PC-9 (cell line): ENCODE measurements around the gene SPDYC. TPM values are rescaled to one million over a fixed set of nuclear protein-coding genes. Genes with fewer than 3 reads are reported as not detected.

Experiments used
- BruUV-seq: library from RNA; stranded (reverse); fragments of 400-500 nt; replicated peaks from 2 replicates; lab custom pipeline; 2021; lab: Mats Ljungman, UMichigan
- CTCF ChIA-PET: fragments of 300-600 bp; sonication (Branson Sonifier 250); formaldehyde crosslinking; loops from one replicate; lab custom pipeline; 2022; ENCODE audit warnings: antibody characterized with exemption; lab: Charles Lee
- POLR2A ChIA-PET: fragments of 300-600 bp; sonication (Branson Sonifier 250); formaldehyde crosslinking; loops from one replicate; lab custom pipeline; 2022; ENCODE audit warnings: antibody characterized with exemption; ENCODE audit not compliant: unreplicated experiment; lab: Charles Lee
- DNase-seq, 2 experiments: peaks; one replicate each; pipeline versions ENCODE4 v3.0.0 to v3.0.0-alpha.2; 2015 to 2022; ENCODE audit warnings: mixed read lengths in 1 of 2
- H2AFZ ChIP-seq: fragments of 200-600 bp; sonication (generic); 2 replicates; pipeline ENCODE4 v1.8.1; 2017; ENCODE audit warnings: antibody characterized with exemption
- H3F3A ChIP-seq: fragments of 200-600 bp; sonication (generic); 2 replicates; pipeline ENCODE4 v1.8.1; 2017; ENCODE audit warnings: antibody characterized with exemption, mild to moderate bottlenecking, low read depth; ENCODE audit not compliant: insufficient read depth
- H3K27ac ChIP-seq: fragments of 200-600 bp; sonication (generic); 2 replicates; pipeline ENCODE4 v1.6.1; 2016; ENCODE audit warnings: mixed run types
- H3K27me3 ChIP-seq: fragments of 200-600 bp; sonication (generic); 2 replicates; pipeline ENCODE4 v1.6.1; 2016; ENCODE audit warnings: low read depth, mixed run types; ENCODE audit not compliant: insufficient read depth
- H3K36me3 ChIP-seq: fragments of 200-600 bp; sonication (generic); 2 replicates; pipeline ENCODE4 v1.6.1; 2016; ENCODE audit warnings: low read depth, mixed run types
- H3K4me1 ChIP-seq: fragments of 200-600 bp; sonication (generic); replicated peaks from 2 replicates; pipeline ENCODE4 v1.6.1; 2016; ENCODE audit warnings: mixed run types; ENCODE audit not compliant: insufficient read depth
- H3K4me2 ChIP-seq: fragments of 200-600 bp; sonication (generic); 2 replicates; pipeline ENCODE4 v1.6.1; 2017; ENCODE audit warnings: mixed run types
- H3K4me3 ChIP-seq: fragments of 200-600 bp; sonication (generic); 2 replicates; pipeline ENCODE4 v1.6.1; 2016; ENCODE audit warnings: mixed run types
- H3K79me2 ChIP-seq: fragments of 200-600 bp; sonication (generic); 2 replicates; pipeline ENCODE4 v1.6.1; 2017; ENCODE audit warnings: low read depth, mixed run types
- H3K9me2 ChIP-seq: fragments of 200-600 bp; sonication (generic); 2 replicates; pipeline ENCODE4 v1.8.1; 2017; ENCODE audit warnings: mild to moderate bottlenecking; ENCODE audit not compliant: insufficient read depth
- H3K9me3 ChIP-seq: fragments of 200-600 bp; sonication (generic); 2 replicates; pipeline ENCODE4 v1.8.1; 2016; ENCODE audit warnings: low read depth; ENCODE audit not compliant: insufficient read depth
- H4K20me1 ChIP-seq: fragments of 200-600 bp; sonication (generic); 2 replicates; pipeline ENCODE4 v1.8.1; 2017; ENCODE audit not compliant: insufficient read depth
- EZH2 ChIP-seq: fragments of 200-600 bp; sonication (generic); IDR thresholded peaks from 2 replicates; pipeline ENCODE4 v1.8.0; 2017; ENCODE audit warnings: antibody characterized with exemption, low read depth
- intact Hi-C: fragments of 100-400 bp; cut with micrococcal nuclease; formaldehyde crosslinking; loops from one replicate; pipeline ENCODE4 v1.10.0; 2022; ENCODE audit not compliant: unreplicated experiment
- total RNA-seq: library from RNA; stranded (reverse); gene quantifications from 2 replicates; pipeline ENCODE4 v1.2.3, GENCODE V29; 2021
- TF ChIP-seq, protein P1 (sequence below): fragments of 200-600 bp; sonication (generic); conservative IDR thresholded peaks from 2 replicates; pipeline ENCODE4 v1.6.1; 2017; ENCODE audit warnings: mixed run types, antibody characterized with exemption, mild to moderate bottlenecking, moderate library complexity

The SPDYC gene
- total RNA-seq, 1 experiment from 2014 or later, result not detected

DNA sequence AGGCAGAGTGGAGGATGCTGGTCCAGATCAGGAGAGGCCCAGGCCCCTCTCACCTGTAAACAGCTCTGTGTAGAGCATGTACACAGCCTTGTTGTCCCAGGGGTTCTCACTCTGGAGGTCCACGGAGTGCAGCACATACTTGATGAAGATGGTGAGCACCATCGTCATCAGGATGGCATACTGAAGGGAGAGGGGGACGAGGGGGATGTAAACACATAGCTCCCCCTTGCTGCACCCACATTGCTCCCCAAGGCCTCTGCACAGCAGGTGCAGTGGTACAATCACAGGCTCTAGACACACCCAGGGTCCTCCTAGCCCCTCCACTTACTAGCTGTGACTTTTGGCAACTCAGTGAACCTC, 38.6 kb upstream of the SPDYC start:
- TF ChIP-seq, protein P1, sequence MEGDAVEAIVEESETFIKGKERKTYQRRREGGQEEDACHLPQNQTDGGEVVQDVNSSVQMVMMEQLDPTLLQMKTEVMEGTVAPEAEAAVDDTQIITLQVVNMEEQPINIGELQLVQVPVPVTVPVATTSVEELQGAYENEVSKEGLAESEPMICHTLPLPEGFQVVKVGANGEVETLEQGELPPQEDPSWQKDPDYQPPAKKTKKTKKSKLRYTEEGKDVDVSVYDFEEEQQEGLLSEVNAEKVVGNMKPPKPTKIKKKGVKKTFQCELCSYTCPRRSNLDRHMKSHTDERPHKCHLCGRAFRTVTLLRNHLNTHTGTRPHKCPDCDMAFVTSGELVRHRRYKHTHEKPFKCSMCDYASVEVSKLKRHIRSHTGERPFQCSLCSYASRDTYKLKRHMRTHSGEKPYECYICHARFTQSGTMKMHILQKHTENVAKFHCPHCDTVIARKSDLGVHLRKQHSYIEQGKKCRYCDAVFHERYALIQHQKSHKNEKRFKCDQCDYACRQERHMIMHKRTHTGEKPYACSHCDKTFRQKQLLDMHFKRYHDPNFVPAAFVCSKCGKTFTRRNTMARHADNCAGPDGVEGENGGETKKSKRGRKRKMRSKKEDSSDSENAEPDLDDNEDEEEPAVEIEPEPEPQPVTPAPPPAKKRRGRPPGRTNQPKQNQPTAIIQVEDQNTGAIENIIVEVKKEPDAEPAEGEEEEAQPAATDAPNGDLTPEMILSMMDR, result no peak
- TF ChIP-seq EZH2, result no peak
- Histone ChIP-seq H3K4me1 (peaks cover 19% of the 10 kb centered on the region), H3K4me3 (no peak overlapping the region), H3K79me2 (peaks cover 35% of the 10 kb centered on the region), H3K36me3 (peaks cover 49% of the 10 kb centered on the region), H3K4me2 (no peak overlapping the region), H3K9me2 (no peaks in the 10 kb centered on the region), H3K27ac (no peak overlapping the region), H2AFZ (no peak overlapping the region), H4K20me1 (peaks cover 39% of the 10 kb centered on the region), H3K27me3 (no peaks in the 10 kb centered on the region), H3F3A (peaks cover 59% of the 10 kb centered on the region), H3K9me3 (no peaks in the 10 kb centered on the region)
- no peak for DNase-seq
- intact Hi-C loops, result no loop called here
- ChIA-PET CTCF (no interaction called here), POLR2A (no interaction called here)
- no TSS peak for BruUV-seq

DNA sequence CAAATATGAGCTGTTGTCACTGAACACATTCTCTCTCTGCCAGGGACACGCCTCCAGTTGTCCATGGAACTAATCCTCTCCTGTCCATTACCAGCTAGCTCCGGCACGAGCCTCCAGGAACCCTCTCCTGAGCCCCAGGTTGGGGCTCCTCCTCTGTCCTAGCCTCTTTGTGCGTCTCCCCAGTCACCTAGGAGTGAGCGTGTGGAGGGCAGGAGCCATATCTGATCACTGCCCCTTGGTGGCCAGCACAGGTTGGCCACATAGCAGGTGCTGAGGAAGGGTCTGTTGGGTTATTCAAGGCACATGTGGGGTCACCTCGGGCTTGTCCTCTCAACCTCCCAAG, 38.2 kb upstream of the SPDYC start:
- BruUV-seq, result no TSS peak
- Histone ChIP-seq H3K9me3 (no peaks in the 10 kb centered on the region), H3F3A (peaks cover 54% of the 10 kb centered on the region), H3K27me3 (no peaks in the 10 kb centered on the region), H4K20me1 (peaks cover 39% of the 10 kb centered on the region), H3K4me3 (no peak overlapping the region), H3K4me1 (peaks cover 19% of the 10 kb centered on the region), H2AFZ (no peak overlapping the region), H3K36me3 (peaks cover 48% of the 10 kb centered on the region), H3K4me2 (no peak overlapping the region), H3K79me2 (peaks cover 35% of the 10 kb centered on the region), H3K9me2 (no peaks in the 10 kb centered on the region), H3K27ac (no peak overlapping the region)
- intact Hi-C loops, result no loop called here
- DNase-seq, result no peak
- TF ChIP-seq, protein P1, result no peak
- no peak for TF ChIP-seq EZH2
- ChIA-PET POLR2A (no interaction called here), CTCF (no interaction called here)

DNA sequence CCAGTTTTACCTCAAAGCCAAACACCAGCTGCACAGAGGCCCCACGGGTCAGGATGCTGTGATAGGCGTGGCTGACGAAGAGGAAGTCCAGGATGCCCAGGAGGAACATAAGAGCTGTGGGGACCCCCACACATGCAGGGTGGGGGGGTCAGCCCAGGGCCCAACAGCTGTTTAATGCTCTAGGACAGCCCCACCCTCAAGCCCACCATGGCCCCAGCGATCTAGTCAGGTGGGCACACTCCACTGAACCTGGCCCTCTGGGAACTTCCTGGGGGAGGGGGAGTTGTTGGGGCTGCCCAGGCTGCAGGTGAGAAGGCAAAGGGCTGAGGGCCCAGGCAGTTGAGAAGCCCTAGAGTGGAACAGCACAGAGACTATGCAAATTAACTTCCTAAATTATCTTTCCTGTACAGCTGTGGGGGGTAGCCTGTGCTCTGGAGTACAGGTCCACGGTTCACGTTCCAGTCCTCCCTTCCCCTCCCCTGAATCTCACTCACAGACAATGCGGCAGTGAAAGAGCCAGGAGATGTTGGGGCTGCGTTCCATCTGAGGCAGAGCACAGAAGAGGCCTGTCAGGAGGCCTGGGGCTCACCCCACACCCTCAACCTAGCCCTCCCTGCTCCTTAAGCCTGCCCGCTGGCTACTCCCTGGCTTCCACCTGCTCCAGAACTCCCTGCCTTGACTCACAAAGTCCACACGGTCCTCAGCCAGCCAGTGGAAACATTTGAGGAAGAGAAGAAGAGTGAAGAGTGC, 37.6 kb upstream of the SPDYC start:
- no peak overlapping the region for H3K27ac ChIP-seq
- no peaks in the 10 kb centered on the region for H3K9me3 ChIP-seq
- intact Hi-C loops, result no loop called here
- peaks cover 34% of the 10 kb centered on the region for H4K20me1 ChIP-seq
- H3K27me3 ChIP-seq, result no peaks in the 10 kb centered on the region
- POLR2A ChIA-PET, result no interaction called here
- peaks cover 19% of the 10 kb centered on the region for H3K4me1 ChIP-seq
- peak overlapping the region; percentile 89 for H3K4me2 ChIP-seq
- H3K79me2 ChIP-seq, result peaks cover 35% of the 10 kb centered on the region
- no TSS peak for BruUV-seq
- peaks cover 43% of the 10 kb centered on the region for H3K36me3 ChIP-seq
- no peak for DNase-seq
- peaks cover 49% of the 10 kb centered on the region for H3F3A ChIP-seq
- TF ChIP-seq, protein P1, result no peak
- TF ChIP-seq EZH2, result no peak
- H3K9me2 ChIP-seq, result no peaks in the 10 kb centered on the region
- peak overlapping the region; percentile 92; the same call in 1 of the 2 replicates for H3K4me3 ChIP-seq
- H2AFZ ChIP-seq, result no peak overlapping the region
- CTCF ChIA-PET, result no interaction called here
